HG03280 (cell line): ENCODE results near the gene ZNF579.
"Not testable (repeated sequence)": the region's sequence is repeated elsewhere in the genome, so short reads cannot be mapped to it uniquely, and the experiment has no call there.

Source experiments
- ATAC-seq: cut with Tn5 transposase; IDR thresholded peaks from one replicate; pipeline ENCODE4 v1.9.1; 2021; ENCODE audit warnings: mild to moderate bottlenecking, moderate library complexity; ENCODE audit not compliant: unreplicated experiment

Gene ZNF579

GRCh38 chr19:55596304-55596703 lies 15.7 kb upstream of the ZNF579 start:
- ATAC-seq = no peak

GRCh38 chr19:55594996-55595545 lies 14.4 kb upstream of the ZNF579 start:
- no peak for ATAC-seq

DNA sequence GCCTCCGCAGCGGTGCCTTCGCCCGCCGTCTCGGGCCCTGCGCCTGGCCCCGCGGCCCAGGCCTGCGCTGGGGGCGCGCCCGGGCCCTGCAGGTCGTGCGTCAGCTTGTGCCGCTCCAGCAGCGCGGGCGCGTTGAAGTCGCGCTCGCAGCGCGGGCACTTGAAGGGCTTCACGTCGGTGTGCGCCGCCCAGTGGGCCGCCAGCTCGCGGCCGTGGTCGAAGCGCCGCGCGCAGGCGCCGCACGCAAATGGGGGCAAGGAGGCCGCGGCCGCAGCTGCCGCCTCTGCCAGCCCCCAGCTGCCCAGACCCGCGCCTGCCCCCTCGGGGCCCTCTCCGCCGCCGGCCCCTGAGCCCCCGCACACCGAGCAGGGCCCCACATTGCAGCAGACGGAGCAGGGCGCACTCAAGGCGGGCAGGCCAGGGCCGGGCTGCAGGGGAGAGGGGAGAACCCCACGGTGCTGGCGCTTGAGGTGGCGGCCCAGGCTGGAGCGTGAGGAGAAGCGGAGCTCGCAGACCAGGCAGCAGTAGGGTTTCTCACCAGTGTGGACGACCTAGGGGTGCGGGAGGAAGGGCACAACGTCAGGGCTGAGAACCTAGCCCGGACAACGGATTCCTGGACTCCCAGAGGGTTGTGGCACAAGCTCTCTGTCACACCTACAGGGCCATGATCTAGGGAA lies 12.6 kb upstream of the ZNF579 start:
- no peak for ATAC-seq

- no peak for ATAC-seq
Observed at GRCh38 chr19:55592391-55593090, 11.9 kb upstream of the ZNF579 start.

DNA sequence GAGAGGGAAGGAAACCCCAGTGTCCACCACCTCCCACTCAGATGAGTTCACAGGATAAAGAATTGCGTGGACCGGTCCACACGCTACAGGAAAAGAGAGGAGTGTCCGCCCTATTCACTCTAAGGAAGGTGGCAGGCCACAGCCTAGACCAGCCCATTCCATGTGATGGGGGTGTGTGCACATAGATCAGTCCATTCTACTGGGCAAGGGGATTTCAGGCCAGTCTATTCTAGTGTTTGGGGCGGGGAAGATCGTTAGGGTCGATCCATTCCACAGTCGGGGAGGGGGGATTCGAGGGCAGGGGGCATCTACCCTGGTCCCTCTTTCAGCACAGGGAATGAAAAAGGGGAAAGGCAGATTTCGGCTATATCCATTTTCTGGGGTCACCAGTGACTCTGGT lies 10.9 kb upstream of the ZNF579 start:
- ATAC-seq = no peak

DNA sequence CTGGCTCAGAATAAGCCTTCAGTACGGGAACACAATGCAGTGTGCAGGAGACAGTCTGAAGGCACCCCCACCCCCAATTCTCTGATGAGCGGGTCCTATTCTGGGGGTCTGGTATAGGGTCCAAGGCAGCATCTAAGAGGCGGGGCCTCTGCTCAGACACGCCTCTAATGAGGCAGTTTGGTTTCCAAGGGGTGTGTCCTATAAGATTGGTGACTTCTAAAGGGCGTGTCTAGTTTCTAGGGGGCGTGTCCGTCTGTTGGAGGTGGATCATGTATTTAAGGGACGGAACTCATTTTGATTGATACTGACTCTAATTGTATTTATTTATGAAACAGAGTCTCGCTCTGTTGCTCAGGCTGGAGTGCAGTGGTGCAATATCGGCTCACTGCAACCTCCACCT lies 10.0 kb upstream of the ZNF579 start:
- ATAC-seq = no peak

DNA sequence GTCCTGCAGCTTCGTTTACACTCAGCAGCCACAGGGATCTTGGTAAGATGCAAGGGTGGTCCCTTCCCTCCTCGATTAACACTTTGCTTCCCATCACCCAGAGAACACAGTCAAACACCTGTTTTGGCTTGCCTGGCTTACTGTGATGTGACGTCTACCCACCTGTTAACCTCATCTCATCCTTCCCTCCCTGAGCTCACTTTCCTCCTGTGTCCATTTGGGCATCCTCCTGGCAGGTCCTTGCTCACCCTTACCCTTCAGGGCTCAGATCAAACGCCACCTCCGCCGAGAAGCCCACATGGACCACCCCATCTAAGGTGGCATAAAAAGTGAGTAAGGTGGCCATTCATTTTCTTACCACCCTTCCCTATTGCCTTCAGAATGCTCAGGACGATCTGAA lies 9.5 kb upstream of the ZNF579 start:
- no peak for ATAC-seq

GRCh38 chr19:55588738-55589137 lies 8.1 kb upstream of the ZNF579 start:
- ATAC-seq = no peak

DNA sequence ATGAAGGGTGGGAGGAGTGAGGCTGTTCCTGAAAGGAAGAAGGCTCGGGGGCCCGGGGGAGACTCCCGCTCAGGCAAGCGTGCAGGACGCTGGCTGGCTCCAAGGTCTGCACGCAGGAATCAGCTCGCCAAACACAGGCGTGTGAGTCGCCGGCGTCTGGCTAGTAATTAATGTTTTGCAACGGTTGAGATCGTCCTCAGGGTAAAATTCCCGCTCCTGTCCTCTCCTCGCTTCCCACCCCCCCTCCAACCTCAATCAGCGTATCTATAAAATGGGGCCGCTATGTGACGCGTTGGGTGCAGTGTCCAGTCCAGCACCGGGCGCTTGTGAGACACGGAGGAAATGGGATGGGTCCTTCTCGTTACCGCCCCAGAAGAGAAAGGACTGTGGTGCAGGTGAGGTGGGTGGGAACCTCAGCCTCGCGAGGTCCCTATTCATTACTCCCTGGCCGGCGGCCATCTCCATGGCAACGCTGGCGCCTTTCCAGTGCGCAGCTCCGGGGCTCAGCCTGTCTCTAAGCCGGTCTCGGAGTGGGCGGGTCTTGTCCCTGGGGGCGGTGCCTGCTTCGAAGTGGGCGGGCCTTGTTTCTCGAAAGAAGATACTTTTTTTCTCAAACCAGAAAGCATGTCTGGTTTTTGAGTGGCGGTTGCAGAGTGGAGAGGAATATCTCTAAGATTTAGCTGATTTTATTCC lies 6.5 kb upstream of the ZNF579 start:
- peak; percentile 84 for ATAC-seq

DNA sequence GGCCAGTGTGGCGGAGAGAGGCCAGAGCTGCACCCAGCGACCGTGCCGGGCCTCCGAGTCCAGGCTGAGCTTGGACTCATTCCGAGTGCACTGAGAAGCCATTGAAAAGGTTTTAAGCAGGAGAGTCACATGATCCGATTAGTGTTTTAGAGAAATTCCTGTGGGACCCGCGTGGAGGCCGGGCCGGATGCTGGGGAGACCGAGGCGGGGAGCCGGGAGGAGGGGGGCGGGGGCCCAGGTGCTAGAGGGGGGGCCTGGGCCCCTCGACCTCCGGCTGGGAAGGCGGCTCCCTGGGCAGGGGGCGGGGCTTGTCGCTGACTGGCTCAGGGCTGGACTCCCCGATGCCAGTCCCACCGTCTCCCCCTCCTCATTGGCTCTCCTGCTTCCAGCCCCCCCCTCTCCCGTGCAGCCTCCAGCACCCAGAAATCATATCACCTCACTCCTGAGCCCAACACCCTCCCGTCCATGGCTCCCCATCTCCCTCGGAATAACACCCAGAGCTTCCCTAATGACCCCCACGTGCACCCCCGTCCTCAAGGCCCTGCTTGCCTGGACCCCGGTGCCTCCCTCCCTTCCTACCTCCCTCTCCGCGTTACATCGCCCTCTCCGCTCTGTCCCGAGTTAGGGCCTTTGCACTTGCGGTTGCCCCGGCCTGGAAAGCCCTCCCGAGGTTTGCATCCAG lies 5.2 kb upstream of the ZNF579 start:
- ATAC-seq = no peak

- no peak for ATAC-seq
Observed at GRCh38 chr19:55584871-55585270, 4.2 kb upstream of the ZNF579 start.

DNA sequence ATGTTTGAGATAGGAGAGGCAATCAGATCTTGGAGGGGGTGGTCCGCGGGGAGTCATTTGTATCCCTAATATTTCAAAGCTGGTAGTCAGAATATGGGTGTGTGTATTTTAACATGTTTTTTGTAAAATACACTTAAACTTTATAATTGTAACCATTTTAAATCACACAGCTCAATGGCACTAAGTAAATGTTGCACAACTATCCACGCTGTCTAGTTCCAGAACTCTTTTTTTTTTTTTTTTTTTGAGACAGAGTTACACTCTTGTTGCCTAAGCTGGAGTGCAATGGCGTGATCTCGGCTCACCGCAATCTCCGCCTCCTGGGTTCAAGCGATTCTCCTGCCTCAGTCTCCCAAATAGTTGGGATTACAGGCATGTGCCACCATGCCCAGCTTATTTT lies 3.2 kb upstream of the ZNF579 start:
- ATAC-seq = not testable (repeated sequence)

DNA sequence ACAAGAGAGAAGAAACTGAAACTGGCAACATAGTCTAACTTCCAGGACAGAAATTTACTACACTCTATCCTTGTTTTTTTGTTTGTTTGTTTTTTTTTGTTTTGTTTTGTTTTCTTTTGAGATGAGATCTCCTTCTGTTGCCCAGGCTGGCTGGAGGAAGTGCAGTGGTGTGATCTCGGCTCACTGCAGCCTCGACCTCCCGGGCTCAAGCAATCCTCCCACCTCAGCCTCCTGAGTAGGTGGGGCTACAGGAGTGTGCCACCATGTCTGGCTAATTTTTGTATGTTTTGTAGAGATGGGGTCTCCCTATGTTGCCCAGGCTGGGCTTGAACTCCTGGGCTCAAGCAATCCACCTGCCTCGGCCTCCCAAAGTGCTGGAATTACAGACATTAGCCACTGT lies 1.6 kb upstream of the ZNF579 start:
- not testable (repeated sequence) for ATAC-seq

- no peak for ATAC-seq
Observed at GRCh38 chr19:55581823-55582223, 1.2 kb upstream of the ZNF579 start.

DNA sequence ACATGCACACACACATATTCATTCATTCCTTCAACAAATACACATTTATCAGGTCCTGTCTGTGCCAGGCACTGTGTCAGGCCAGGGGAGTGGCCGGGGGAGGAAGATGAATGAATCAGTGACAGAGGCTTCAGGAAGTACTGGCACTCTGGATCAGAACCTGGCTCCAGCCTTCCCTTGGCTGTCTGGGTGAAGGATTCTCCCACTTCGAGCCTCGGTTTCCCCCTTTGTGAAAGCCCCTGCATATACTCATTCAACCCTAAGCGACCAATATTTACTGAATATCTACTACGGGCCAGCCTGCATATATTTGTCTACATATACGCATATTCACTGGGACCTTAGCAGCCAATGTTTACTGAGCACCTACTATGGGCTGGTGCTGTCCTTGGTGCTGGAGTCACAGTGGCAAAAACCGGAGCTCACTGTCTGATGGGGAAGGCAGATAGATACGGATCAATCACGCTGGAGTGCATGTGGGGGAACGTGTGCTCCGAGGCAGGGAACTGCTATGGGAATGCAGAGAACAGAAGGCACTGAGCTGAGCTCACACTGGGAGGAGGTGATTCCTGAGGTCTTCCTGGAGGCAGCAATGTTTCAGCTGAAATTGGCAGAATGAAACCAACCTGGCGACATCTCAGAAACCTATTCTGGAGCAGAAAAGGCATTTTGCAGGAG lies 636 bp upstream of the ZNF579 start:
- ATAC-seq = no peak

- no peak for ATAC-seq
Observed at GRCh38 chr19:55579766-55580621, 654 bp downstream of the ZNF579 start.

- no peak for ATAC-seq
Observed at GRCh38 chr19:55578761-55579747, 1.6 kb downstream of the ZNF579 start.

- ATAC-seq = no peak
Observed at GRCh38 chr19:55578031-55578760, 2.5 kb downstream of the ZNF579 start.
